SH-SY5Y (cell line): ENCODE results near the gene EFCAB6.

Source experiments
- GATA2 ChIP-seq: IDR thresholded peaks from 2 replicates; pipeline ENCODE4 v1.6.1; 2011; ENCODE audit warnings: mild to moderate bottlenecking, low read depth, low read length
- GATA3 ChIP-seq: IDR thresholded peaks from 2 replicates; pipeline ENCODE4 v1.6.1; 2011; ENCODE audit warnings: low read depth, mild to moderate bottlenecking, low read length, moderate library complexity

DNA sequence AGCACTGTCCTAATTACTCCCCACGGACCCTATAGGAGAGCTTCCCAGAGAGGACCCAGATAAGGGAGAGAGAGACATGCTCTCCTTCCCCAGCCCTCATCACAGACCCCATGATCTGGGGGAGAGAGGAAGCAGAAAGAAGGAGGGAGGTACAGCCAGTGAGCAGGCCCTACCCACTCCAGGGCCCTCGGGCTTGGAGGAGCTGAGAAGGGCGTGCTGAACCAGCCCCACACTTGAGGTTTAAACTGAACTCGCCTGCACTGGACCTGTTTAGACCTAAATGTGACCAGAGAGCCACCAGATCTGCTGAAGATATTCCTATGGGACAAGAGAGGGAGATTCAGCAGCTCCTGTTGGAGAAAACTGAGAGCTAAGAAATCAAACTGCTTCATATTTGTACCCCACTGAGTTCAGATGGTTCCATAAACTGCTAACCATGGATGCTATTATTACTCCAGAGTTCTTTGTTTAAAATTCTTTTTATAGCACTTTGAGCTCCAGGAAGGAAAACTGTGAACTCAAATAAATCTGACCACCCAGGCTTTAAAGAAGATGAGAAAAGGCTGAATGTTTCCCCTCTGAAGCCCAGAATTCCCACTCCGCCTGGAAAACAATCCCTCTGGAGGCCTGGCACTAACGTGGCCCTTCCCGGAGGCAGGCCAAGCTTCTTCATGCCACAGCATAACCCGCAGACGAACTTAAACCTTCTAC, 67.2 kb downstream of the EFCAB6 start:
- TF ChIP-seq GATA2 (no peak), GATA3 (no peak)
